A172 (cell line): ENCODE measurements around the gene TNK2. TPM values are rescaled to one million over a fixed set of nuclear protein-coding genes. Genes with fewer than 3 reads are reported as not detected.
A peak's percentile ranks its signal among the peaks of the same experiment; 100 is the strongest.
"Not testable (repeated sequence)": the region's sequence is repeated elsewhere in the genome, so short reads cannot be mapped to it uniquely, and the experiment has no call there.

Source experiments
- DNase-seq: peaks from one replicate; pipeline ENCODE4 v3.0.0-alpha.2; 2015; ENCODE audit warnings: low spot score
- total RNA-seq: library from RNA; depleted of rRNA; stranded (reverse); fragments of >200 nt; shearing (Covaris generic); gene quantifications from 2 replicates; pipeline ENCODE4 v1.2.3, GENCODE V29; 2014

The TNK2 gene
- total RNA-seq, 1 experiment from 2014 or later: 14.6 TPM

DNA sequence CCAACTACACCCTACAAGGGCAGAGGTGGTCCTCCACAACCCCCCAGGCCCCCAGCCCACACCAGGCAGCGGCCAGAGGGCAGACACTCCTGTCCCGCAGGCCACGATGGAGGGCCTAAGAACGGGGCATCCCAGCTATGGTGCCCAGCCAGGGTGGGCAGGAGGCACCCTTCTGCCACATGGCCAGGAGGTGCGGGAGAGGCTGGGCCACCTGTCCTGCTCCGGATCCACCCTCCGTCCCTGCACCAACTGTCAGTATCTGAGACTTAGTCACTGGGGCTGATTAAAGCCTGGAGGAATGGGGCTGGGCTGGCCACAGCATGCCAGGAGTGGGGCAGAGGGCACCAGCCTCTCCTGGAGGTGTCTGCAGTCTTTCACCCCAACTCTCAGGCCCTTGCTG, 37.9 kb downstream of the TNK2 start:
- DNase-seq: peak; percentile 73

- no peak for DNase-seq
Observed at GRCh38 chr3:195869413-195870001, 38.8 kb downstream of the TNK2 start.

GRCh38 chr3:195868866-195869412, 39.4 kb downstream of the TNK2 start:
- no peak for DNase-seq

DNA sequence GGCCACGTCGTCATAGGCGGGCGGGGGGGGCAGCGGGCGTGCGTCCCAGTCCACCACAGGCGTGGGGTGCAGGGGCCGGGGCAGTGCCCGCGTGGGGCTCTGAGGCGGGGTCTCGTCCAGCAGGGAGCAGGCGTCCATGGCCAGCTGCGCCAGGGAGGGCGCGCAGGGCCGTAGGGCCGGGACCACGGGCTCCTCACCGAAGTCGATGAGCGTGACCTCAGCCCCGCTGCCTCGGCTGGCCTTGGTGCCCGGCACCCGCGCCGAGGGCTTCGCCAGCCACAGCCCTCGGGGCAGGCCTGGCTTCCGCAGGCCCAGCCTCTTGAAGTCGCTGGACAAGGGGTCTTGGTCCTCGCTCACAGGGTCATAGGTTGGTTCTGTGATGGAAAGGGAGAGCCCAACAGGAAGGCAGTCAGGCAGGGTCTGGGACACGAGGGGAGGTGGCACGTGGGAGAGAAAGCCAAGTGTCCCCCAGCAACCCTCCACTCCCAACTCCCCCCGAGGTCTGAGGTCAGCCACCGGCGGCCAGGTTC, 40.0 kb downstream of the TNK2 start:
- no peak for DNase-seq

DNA sequence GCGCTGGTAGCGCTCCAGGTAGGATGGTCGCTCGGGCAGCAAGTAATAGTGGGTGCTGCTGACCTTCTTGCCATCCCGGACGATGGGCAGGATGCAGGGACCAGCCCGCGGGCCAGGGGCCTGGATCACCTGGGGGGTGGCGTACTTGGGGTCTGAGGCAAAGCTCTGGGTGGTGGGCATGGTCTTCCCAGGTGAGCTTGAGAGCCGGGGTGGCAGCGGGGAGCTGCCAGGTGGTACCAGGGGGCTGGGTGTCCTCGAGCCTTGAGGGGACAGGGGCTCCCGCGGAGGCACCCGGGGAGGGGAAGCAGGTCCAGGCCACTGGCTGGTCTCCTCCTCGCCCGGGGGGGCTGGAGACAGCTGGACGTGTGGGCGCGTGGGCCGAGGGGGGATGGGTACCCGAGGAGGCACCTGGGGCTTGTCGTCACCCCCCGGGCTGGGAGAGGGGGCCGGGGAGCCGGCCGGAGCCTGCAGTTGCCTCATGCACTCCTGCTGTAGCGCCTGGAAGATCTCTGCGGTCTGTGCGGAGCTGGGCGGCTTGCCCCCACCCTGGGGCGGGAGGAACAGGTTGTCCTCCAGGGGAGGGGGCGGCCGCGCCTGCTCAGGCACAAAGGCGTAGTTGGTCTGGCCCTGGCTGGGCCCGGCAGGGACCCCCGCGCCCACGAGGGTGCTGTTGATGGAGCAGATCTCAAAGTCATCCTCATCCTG, 40.6 kb downstream of the TNK2 start:
- DNase-seq: no peak

DNA sequence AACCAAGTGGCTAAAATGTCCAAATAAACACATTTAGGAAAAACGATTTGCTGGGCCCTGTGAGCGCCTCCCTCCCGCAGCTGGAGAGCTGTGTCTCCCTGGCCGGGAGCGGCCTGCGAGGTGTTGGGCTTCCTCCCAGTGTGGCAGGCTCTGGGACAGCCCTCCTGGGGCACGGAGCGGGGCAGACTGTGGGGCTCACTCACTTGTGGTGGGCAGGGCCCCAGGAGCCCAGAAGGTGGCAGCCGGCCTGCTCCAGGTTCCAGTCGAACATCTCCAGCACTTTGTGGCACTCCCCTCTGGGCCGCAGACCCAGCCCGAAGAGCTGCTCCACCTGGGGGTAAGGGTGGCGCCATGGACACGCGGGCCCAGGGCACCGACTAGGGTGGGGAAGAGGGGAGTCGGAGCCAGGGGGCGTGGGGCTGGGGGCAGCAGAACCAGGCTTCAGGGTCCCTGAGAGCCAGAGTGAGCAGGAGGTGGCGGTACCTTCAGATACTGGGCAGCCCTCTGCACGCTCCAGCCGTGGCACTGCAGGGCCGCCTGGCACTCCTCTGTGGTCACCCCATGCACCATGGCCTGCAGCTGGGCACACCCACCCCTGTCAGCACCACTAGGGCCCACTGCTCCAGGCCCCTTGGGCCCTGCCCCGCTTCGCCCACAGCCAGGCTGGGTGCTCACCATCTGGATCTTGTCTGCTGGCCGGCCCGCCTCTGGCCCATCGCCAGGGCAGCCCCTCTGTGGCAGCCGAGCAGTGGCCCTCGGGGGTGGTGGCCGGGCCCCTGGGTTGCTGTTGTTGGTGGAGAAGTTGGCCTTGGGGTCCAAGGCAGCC, 41.5 kb downstream of the TNK2 start:
- no peak for DNase-seq

DNA sequence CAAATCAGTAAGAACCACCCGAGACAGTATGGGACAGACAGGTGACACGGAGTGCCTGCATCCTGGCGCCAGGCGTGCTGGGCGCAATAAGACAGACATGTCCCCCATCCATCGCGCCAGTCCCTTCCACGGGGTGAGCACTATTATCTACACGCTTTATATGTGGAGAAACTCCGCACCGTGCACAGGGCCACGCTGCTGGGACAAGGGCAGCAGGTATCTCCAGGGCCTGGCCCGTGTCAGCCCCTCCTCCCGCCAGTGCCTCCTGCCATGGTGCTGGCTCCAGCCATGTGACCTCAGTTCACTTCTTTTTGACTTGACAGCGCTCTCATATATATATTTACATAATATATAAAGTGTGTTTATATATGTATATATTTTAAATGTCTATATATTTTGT, 42.6 kb downstream of the TNK2 start:
- DNase-seq: no peak

DNA sequence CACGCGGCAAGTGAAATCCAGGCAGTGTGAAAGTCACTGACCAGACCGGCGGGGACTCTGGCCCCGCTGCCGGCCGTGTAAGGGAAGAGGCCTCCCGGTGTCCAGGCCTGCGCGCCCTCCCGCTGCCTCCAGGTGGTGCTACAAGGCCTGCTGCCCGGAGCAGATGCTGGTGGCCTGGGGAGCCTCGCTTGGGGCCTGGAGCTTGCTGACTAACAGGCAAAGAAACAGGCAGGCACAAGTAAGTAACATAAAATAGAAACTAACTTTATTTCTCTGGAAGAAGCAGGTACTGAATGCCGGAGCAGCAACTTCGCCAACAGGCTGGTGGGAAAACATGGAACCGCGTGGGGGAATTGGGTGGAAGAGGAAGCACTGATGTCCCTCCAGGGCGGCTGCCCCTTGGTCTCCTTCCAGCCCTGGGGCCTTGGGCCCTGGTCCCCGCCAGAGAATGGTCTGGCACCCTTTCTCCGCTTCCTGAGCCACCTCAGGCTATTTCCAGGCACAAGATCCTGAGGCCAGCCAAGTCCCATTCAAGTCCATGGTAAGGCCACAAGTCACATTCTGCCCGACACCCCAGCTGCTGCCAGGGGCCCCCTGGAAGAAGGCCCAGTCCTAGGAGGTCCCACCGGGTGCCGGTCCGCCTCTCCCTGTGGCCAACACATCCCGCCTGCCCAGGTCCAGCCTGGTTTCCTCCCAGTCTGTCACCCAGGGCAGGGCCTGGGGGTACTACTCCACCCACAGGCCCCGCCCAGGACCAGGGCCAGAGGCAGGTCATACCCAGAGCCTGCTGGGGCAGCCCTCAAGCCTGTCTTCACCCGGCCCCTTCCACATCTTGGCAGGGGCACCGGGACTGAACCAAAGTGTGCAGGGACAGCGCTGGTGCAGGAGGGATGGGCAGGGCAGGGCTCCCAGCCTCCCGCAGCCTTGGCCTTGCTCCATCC, 45.0 kb downstream of the TNK2 start:
- DNase-seq: peak; percentile 83

DNA sequence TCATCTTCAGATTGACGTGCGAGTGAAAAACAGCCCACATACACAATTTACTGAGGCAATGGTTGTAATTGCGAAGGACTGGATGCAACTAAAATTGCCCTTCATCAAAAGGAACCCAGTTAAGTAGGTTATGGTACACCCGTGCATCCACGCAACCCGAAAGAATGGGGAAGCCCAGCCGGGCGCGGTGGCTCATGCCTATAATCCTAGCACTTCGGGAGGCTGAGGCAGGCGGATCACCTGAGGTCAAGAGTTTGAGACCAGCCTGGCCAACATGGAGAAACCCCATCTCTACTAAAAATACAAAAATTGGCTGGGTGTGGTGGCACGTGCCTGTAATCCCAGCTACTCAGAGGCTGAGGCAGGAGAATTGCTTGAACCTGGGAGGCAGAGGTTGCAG, 46.0 kb downstream of the TNK2 start:
- not testable (repeated sequence) for DNase-seq

DNA sequence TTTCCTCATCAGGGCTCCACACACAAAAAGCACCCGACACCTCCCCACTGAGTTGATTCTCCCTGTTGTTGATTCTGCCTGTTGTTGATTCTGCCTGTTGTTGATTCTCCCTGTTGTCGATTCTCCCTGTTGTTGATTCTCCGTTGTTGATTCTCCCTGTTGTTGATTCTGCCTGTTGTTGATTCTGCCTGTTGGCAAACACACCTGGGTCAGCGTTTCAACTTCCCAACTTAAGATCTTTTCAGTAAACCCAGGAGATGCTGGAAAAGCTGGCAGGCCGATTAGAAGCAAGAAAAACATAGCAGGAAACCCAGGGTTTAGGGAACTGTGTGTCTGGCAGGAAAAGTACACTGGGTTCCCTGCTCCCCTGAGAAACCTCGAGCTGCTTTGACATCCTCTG, 47.9 kb downstream of the TNK2 start:
- no peak for DNase-seq

GRCh38 chr3:195859846-195860411, 48.4 kb downstream of the TNK2 start:
- DNase-seq: no peak

DNA sequence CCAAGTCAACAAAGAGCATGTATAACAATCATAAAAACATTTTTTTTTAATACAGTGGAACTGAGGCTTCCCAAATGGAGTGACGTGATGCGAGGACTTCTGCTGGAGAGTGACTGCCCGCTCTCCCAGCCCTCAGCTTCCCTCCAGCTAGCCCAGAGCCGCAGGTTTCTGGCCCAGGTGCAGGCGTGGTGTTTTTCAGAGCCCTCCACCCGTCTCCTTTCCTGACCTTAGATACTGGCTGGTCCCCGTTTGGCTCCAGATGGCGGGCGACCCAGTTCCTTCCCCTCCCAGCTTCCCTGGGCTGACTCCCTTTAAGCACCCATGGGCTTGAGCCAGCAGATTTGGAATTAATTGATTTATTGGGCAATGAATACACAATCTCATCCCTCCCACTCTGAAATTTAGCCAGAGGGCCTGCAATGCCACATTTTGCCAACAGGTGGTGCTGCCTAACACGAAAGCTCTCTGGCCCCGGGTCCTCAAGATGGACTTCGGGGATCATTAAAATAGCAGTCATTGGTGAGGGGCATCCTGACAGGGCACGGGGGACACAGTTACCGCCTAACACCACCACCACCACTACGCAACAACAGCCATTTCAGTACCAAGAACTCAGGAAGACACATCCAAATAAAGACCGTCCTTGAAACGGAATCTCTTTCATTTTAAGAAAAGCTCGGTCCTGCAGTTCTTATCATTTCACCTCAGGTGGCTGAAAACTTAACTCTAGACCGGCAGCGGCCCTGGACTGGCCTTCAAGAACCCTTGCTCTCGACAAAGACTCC, 49.1 kb downstream of the TNK2 start:
- peak; percentile 46 for DNase-seq

DNA sequence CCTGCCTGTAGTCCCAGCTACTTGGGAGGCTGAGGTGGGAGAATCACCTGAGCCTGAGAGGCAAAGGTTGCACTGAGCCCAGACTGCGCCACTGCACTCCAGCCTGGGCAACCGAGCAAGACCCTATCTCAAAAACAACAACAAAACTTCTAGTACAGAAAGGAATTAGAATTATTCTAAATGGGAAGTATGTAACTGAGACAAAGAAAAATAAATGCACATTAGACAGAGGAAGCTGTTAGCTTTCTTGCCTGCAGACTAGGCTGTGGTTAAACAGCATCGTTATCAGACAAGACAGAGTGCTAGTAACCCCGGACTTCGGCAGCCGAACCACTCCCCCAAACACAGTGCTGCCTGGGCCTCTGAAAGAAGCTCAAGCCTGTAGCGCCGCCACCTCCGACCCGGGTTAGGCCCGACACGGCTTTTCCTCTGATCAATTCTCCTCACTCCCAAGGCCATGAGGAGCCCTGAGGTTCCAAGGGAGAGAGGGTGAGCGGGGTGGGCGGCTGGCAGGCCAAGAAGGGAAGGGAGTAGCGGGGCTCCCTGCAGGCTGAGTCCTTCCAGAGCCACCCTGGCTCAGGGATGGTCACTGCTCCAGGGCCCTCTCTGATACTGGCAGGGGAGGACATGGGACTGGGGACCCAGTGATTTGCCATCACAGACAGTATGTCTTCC, 51.8 kb downstream of the TNK2 start:
- DNase-seq: no peak

GRCh38 chr3:195855471-195856409, 52.6 kb downstream of the TNK2 start:
- no peak for DNase-seq

DNA sequence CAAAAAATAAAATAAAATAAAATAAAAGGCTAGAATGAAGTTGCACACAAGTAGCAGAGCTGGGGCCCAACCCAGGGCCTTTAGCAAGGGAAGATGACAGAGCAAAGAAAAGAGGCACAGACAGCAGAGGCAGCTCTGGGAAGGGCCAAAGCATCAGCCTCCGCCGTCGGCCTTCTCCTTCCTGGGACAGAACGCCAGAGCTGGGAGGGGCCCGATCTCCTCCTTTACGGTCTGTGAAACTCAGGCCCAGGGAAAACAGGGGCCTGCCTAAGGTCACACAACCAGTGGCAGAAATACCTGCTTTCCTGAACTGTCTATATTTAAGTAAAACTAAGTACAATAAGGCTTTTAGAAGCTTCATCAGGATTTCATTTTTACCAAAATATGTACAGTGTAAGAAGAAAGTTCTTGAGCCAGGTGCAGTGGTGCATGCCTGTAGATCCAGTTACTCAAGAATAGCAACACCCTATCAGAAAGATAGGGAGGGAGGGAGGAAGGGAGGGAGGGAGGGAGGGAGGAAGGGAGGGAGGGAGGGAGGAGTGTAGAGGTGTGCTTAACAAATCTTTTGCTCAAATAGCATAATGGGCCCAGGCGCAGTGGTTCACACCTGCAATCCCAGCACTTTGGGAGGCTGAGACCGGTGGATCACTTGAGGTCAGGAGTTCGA, 53.6 kb downstream of the TNK2 start:
- no peak for DNase-seq

DNA sequence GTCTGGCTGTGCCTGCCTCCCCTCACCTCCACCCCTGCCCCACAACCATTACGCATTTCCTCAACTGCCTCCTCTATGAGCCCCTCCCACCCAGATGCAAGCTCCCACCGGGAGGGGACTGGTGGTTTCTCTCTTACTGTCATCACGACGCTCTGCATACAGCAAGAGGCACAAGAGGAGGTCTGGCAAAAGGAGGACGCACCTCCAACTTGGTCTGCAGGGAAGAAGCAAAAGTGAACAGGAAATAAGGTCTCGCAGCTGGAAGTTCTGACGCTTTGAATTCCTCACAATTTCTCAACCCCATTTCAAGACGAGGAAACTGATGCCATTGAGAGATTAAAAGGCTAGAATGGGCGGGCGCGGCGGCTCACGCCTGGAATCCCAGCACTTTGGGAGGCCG, 54.4 kb downstream of the TNK2 start:
- no peak for DNase-seq

GRCh38 chr3:195853036-195853435, 55.3 kb downstream of the TNK2 start:
- no peak for DNase-seq
